Mucosa of rectum (tissue), 2 donors: ENCODE measurements around the gene PPP1R14D.
A peak's percentile ranks its signal among the peaks of the same experiment; 100 is the strongest.
"Not testable (repeated sequence)": the region's sequence is repeated elsewhere in the genome, so short reads cannot be mapped to it uniquely, and the experiment has no call there.

Experiments used
- H3K27ac ChIP-seq, 2 donors: one replicate each; pipeline ENCODE4 v1.7.0; 2013; ENCODE audit warnings: inconsistent platforms in 2 of 2, low read depth in 2 of 2, low read length in 2 of 2
- H3K27me3 ChIP-seq, 2 donors: one replicate each; pipeline ENCODE4 v1.7.0; 2013; ENCODE audit warnings: low read length in 2 of 2; ENCODE audit not compliant: control insufficient read depth in 2 of 2, insufficient read depth in 2 of 2
- H3K36me3 ChIP-seq, 2 donors: one replicate each; pipeline ENCODE4 v1.7.0; 2013; ENCODE audit warnings: low read length in 2 of 2; ENCODE audit not compliant: control insufficient read depth in 2 of 2, insufficient read depth in 2 of 2
- H3K4me1 ChIP-seq, 2 donors: one replicate each; pipeline ENCODE4 v1.7.0; 2013; ENCODE audit warnings: low read length in 2 of 2, mild to moderate bottlenecking in 1 of 2; ENCODE audit not compliant: control insufficient read depth in 2 of 2, insufficient read depth in 2 of 2
- H3K4me3 ChIP-seq, 2 donors: one replicate each; pipeline ENCODE4 v1.7.0; 2013; ENCODE audit warnings: low read length in 2 of 2
- H3K9ac ChIP-seq, 2 donors: one replicate each; pipeline ENCODE4 v1.7.0; 2013; ENCODE audit warnings: low read length in 2 of 2, low read depth in 1 of 2, mild to moderate bottlenecking in 1 of 2
- H3K9me3 ChIP-seq, 2 donors: one replicate each; pipeline ENCODE4 v1.7.0; 2013; ENCODE audit warnings: low read length in 2 of 2; ENCODE audit not compliant: control insufficient read depth in 2 of 2
- donor health status: healthy.
- donor health status: Normal muscosa, but diverticular disease.

PPP1R14D gene

GRCh38 chr15:40867199-40867598 is 38.7 kb upstream of the PPP1R14D start:
- Histone ChIP-seq H3K27me3 (no peaks in the 10 kb centered on the region), H3K9ac (no peak overlapping the region), H3K9me3 (no peaks in the 10 kb centered on the region), H3K36me3 (no peaks in the 10 kb centered on the region), H3K4me1 (peaks cover 15 to 28% of the 10 kb centered on the region in 2 donors), H3K27ac (no peak overlapping the region), H3K4me3 (no peak overlapping the region)

DNA sequence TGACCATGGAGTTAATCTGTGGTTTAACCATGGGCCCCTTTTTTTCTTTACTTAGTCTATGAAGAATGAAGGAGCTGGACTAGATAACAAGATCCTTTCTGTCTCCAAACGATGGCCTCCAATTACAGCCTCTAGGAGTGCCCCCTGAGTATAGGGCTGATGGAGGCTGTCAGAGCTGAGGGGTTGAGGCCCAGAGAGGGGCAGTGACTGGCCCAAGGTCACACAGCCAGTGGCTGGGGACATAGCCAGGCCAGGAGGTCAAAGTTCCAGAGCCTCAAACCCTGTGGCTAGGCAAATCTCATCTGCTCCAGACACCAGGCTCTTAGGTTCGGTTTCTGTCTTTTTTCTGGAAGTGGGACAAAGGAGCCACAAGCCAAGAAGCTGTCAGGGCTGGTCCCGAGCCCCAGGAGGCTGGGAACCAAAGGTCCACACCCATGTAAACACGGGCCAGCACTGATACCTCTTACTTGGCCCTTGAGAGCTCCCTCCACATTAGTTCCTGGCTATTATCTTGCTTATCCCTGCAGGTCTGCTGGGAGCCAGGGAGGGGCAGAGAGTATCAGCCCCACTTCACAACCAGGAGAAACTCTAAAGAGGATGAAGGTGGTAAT is 35.3 kb upstream of the PPP1R14D start:
- peak overlapping the region; percentile 26 to 55 for H3K9ac ChIP-seq
- peaks cover 16 to 32% of the 10 kb centered on the region in 2 donors for H3K4me1 ChIP-seq
- H3K9me3 ChIP-seq = no peaks in the 10 kb centered on the region
- peak overlapping the region; percentile 32 to 71 for H3K27ac ChIP-seq
- no peaks in the 10 kb centered on the region for H3K36me3 ChIP-seq
- no peak overlapping the region for H3K4me3 ChIP-seq
- H3K27me3 ChIP-seq = no peaks in the 10 kb centered on the region

GRCh38 chr15:40861147-40861546 is 32.6 kb upstream of the PPP1R14D start:
- H3K27ac ChIP-seq = peak overlapping the region; percentile 56 to 58

DNA sequence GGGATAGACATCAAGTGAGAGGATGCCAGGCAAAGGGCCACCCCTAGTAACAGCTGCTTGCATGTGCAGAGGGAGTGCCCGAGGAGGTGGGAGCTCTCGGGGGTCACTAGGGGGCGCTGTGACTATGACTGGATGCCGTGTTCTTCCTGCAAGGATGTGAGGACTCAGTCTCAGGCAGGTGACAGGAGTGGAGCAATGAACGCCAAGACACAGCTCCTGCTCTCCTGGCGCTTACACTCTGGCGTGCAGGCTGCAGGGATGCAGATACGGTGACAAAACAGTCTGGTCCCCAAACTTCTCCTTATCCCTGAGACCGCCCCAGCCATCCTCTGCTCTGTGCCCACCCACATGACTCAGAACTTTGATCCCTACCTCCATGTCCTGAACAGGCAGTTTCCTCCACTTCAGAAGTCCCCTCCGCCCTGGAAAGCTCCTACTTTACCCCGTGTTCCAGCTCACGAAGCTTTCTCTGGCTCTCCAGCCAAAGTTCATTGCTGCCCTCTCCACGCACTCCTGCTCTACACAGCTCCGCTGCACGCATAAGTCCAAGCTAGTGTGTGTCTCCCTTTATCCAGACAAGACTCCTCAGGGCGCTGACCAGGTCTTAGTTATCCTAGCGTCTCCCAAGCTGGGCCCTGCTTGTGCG is 30.8 kb upstream of the PPP1R14D start:
- Histone ChIP-seq H3K36me3 (peaks cover 29 to 31% of the 10 kb centered on the region in 2 donors), H3K4me3 (no peak overlapping the region), H3K27ac (peak overlapping the region; percentile 43 to 63), H3K27me3 (no peaks in the 10 kb centered on the region), H3K4me1 (peaks cover 46 to 52% of the 10 kb centered on the region in 2 donors), H3K9ac (peak overlapping the region in 1 of 2 donors; percentile 34), H3K9me3 (no peaks in the 10 kb centered on the region)

More at GRCh38 chr15:40861147-40861546, 32.6 kb upstream of the PPP1R14D start:
- H3K36me3 ChIP-seq = peaks cover 13 to 14% of the 10 kb centered on the region in 2 donors
- H3K9me3 ChIP-seq, H3K27me3 ChIP-seq, H3K9ac ChIP-seq, H3K4me3 ChIP-seq: not testable (repeated sequence)
- H3K4me1 ChIP-seq = peaks cover 38 to 52% of the 10 kb centered on the region in 2 donors

DNA sequence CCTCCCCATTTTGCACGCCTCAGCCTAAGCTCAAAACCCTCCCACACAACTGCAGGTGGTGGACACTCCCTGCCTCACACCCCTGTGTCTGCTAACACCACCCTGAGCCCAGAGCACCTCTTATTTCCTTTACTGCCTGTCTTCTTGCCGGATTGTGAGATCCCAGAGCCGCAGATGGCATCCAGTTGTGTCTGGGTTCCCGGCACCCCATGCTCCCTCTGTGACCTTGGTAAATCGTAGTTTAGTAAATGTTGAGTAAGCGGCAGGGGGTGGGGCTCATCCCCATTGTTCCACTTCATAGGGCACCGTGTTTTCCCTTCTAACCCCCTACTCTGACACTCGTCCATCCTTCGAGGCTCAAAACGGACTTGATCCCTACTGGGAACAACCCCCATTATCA is 30.2 kb upstream of the PPP1R14D start:
- H3K9me3 ChIP-seq = no peaks in the 10 kb centered on the region
- H3K27ac ChIP-seq = peak overlapping the region in 1 of 2 donors; percentile 12
- H3K27me3 ChIP-seq = no peaks in the 10 kb centered on the region
- H3K4me3 ChIP-seq = no peak overlapping the region
- H3K4me1 ChIP-seq = peaks cover 45 to 46% of the 10 kb centered on the region in 2 donors
- peak overlapping the region in 1 of 2 donors; percentile 6 for H3K9ac ChIP-seq
- H3K36me3 ChIP-seq = peaks cover 35 to 37% of the 10 kb centered on the region in 2 donors

DNA sequence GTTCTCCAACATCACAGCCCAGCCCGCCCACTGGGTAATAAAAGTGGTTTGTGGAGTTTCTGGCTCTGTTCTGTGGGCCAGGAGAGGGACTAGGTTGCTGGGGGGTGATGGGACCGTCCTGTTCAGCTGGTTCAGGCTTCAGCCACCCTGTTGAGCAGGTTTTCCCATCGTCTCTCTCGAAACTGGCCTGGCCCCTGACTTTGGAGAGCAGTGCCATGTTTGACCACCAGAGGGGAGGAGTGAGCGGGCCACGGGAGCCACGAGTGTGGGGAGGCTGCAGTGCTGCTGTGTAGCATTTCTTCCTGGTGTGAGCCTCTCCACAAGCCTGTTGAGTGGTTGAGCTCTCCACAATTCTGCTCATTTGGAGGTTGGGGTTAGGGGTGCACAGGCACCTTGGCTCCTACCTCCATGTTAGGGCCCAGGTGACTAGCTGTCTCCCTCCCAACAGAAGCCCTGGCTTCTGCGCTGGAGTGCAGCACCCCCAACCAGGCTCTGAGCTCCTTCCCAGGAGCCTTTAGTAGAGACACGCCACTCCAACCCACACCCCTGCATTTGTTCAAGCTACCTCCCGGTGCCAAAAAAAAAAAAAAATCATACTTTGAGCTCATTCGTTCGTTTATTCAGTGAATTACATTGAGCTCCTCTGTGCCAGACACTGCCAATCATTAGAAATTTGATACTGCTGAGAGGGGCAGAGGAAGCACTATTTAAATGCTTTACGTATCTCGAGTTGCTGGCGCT is 29.3 kb upstream of the PPP1R14D start:
- Histone ChIP-seq H3K4me3 (peak overlapping the region in 1 of 2 donors; percentile 26), H3K36me3 (peaks cover 44 to 46% of the 10 kb centered on the region in 2 donors), H3K27ac (peak overlapping the region; percentile 69 to 83), H3K4me1 (peaks cover 43 to 47% of the 10 kb centered on the region in 2 donors), H3K9me3 (no peaks in the 10 kb centered on the region), H3K27me3 (no peaks in the 10 kb centered on the region), H3K9ac (peak overlapping the region; percentile 24 to 57)

GRCh38 chr15:40856746-40857145 is 28.2 kb upstream of the PPP1R14D start:
- Histone ChIP-seq H3K9me3 (no peaks in the 10 kb centered on the region), H3K36me3 (peaks cover 47 to 49% of the 10 kb centered on the region in 2 donors), H3K4me1 (peaks cover 49 to 51% of the 10 kb centered on the region in 2 donors), H3K27ac (peak overlapping the region; percentile 69 to 83), H3K4me3 (no peak overlapping the region), H3K27me3 (no peaks in the 10 kb centered on the region), H3K9ac (peak overlapping the region in 1 of 2 donors; percentile 57)

- Histone ChIP-seq H3K27ac (no peak overlapping the region), H3K4me1 (peaks cover 49 to 55% of the 10 kb centered on the region in 2 donors), H3K9ac (no peak overlapping the region), H3K4me3 (no peak overlapping the region), H3K27me3 (no peaks in the 10 kb centered on the region), H3K36me3 (peaks cover 49 to 51% of the 10 kb centered on the region in 2 donors), H3K9me3 (no peaks in the 10 kb centered on the region)
Measured at GRCh38 chr15:40855706-40856234, 27.3 kb upstream of the PPP1R14D start.

- Histone ChIP-seq H3K9ac (no peak overlapping the region), H3K9me3 (no peaks in the 10 kb centered on the region), H3K36me3 (peaks cover 55 to 57% of the 10 kb centered on the region in 2 donors), H3K27ac (no peak overlapping the region), H3K27me3 (no peaks in the 10 kb centered on the region), H3K4me1 (peaks cover 47 to 56% of the 10 kb centered on the region in 2 donors), H3K4me3 (no peak overlapping the region)
Measured at GRCh38 chr15:40854161-40854560, 25.7 kb upstream of the PPP1R14D start.
